Hypothalamus (tissue), 51 donors: ENCODE measurements around the gene VPS8.

Experiments used
- DNase-seq, 51 donors: peaks; one replicate each; lab custom pipeline; 2025; lab: John Stamatoyannopoulos, UW

The VPS8 gene

DNA sequence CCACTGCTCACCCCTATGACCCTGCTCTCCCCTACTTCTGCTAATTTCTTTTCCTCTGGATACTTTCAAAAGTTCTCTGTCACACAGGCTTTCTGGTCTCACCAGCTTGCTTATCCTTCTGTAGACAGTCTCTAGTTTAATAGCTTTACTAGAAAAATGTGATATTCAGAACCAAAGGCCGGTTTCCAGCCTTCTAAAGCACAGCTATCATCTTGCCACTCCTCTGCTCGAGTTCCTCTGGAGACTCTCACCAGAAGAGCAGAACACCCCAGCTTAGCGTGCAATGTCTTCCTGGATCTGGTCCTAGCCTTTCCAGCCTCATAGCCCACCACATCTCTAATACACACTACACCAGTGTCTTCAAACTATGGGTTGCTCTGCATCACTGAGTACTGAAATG is 1.8 kb upstream of the VPS8 start:
- no peak for DNase-seq

DNA sequence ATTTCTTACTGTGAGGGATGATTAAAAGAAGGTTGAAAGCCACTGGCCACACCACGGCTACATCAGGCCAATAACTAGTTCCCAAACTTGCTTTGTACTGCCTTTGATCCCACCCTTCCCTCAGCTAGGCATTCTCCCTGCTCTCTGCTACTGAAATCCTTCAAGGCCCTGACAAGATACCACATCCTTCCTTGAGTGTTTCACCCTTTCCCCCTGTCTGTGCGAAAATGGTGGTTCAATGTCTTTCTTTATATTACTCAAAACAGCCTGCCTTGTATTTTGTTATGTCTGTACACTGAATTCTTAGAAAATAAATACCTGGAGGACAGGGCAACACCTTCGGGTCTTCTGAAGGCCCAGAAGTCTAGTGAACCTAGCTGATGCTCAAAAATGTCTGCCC is 932 bp upstream of the VPS8 start:
- DNase-seq = no peak

DNA sequence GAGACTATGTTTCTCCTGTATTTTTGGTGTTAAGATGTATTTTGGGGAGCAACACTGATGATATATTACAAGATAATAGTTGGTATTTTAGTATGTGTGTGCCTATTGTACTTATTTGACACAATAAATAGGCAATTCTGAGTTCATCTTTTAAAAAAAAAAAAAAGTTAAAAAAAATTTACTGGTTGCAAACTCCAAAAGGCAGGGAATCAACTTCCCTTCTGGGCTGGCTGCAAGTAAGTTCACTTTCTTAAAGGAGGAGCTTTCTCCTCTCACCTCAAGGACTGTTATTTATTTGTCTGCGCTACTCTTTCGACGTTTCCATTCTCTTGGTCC is 335 bp upstream of the VPS8 start:
- no peak for DNase-seq

DNA sequence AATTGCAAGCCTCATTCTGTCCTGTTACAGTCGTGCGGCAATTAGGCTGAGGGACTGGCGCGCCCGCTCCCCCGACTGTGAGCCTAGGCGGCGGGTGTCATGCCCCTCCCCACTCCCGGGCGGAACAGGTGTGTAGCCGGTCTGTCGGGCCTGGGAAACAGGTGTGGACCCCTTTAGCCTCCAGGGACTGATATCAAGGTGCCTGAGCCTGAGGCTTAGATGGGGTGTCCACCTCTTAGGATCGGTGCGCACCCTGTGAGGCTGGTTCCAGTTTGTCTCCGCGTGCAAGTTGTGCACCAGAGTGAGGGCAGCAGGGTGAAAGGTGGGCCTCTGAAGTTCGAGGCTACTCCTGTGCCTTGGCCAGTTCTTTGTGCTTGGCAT is 686 bp downstream of the VPS8 start:
- DNase-seq = peak in 4 of 51 donors; percentile 13 to 38 (median 21)

DNA sequence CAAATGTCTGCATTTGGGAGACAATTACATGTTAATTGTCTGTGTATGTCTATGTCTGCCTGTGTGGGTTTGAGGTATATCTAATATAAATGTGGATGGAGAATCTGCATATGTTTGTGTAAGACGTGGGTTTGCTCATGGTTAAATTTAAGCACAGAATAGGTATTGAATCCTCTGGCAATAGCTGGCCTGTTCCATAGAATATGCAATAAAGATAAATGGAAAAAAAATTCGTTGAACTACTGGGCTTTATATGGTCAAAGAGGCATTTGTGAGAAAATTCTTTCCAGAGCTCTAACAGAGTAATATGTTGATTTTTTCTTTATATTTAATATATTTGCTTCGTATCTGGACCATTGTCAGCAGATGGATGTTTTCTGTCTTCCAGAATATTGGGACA is 1.4 kb downstream of the VPS8 start:
- no peak for DNase-seq

DNA sequence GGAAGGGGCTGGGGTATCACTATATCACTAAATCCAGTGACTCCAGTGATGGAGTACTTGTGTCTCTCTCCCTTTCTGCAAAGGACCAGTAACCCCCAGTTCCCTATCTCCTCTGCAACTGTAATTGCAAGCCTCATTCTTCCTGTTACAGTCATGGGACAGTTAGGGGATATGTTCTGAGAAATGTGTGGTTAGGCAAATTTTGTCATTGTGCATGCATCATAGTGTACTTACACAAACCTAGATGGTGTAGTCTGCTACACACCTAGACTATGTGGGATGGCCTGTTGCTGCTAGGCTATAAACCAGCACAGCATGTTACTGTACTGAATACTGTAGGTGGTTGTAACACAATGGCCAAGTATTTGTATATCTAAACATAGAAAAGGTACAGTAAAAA is 2.2 kb downstream of the VPS8 start:
- no peak for DNase-seq

DNA sequence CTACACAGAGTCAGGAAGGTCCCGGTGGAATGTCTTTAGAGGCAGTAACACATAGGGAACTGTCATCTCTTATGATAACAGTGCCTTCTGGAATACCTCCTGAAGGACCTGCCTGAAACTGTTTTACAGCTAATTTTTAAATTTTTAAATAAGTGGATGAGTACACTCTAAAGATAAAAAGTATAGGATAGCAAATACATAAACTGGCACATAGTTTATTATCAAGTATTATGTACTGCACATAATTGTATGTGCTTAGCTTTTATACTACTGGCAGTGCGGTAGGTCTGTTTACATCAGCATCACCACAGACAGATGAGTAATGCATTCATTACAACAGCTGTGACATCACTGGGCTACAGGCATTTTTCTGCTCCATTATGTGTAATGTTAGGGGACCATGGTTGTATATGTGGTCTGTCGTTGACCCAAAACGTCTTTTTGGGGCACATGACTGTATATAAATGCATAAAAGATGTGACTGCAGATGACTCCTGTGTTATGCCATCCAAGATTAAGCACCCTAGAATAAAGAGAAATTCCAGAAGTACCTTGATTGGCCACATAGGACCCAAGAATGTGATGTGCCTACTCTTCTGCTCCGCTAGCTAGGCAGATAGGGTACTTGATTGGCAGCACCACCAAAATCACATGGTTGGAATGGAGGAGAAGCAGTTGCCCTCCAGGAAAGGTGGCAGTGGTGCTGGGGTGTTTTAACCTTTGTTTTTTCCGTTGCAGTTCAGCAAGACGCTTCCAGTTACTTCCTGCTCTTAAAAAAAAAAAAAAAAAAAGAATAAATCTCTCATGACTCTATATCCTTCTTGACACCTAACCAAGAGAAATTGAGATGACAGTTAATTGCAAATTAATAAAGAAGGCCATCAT is 3.3 kb downstream of the VPS8 start:
- DNase-seq = no peak

DNA sequence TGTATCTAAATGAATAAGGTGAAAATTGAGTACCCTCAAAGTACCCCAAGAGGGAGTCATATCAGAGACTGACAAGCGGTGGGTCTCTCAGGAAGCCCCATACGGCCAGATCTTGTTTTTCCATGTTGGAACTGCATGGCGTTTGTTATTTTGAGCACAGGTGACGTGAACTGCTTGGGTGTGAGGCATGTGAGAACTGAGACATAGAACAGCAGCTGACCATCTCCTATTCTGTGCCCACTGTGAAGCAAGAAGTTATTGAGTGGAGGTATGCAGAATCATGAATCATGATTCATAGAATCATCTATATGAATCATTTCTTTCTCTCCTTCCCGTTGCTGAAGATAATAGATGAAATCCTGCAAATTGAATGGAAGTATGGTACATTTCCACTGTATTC is 4.6 kb downstream of the VPS8 start:
- DNase-seq = peak in 1 of 51 donors; percentile 23

DNA sequence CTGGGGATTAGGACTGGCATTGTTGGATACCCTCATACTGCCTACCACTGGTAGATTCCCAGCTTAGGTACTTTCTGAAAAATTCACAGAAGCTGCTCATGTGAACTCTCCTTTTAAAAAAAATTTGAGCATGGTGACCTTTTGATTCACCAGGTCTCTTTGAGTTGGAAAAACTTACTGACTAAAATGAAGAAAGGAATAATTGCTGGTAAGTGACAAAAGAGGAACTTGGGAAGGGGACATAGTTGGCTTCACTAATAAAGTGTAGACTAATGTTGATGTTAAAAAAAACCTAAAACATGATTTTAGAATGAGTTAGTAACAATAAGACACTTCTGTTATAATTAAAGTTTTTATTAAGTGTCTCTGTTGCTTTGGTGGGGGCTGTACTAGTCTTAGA is 8.6 kb downstream of the VPS8 start:
- no peak for DNase-seq

DNA sequence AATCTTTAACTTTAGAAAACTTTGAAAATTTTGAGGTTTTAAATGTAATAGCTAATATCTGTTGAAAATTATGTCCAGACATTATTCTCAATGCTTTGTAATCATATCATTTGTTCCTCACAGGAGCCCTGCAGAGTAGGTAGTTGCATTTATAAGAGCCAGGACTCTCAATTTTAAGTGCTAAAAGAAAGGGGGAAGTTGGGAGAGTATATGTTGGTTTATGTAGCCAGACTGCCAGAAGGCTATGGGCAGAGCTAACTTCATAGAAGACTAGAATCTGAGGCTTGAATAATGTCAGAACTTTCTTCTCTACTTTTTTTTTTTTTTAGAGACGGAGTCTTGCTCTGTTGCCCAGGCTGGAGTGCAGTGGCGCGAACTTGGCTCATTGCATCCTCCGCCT is 9.1 kb downstream of the VPS8 start:
- no peak for DNase-seq

DNA sequence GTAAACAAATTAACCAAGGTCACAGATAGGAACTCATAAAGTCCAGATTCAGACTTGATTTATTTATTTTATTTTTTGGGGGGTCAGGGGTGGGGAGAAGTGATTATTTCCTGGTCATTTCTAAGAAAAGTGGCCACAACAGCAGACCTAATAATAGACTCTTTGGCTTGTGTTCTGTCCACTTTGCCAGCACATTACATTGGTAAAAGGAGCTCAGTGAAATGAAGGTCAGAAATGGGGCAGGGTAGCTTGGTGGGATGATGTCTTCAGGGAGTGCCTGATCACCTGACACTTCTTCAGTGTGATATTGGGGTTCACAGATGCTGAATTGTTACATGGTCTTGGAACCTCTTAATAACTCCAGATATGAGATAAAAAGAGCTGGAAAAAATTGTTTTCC is 10.1 kb downstream of the VPS8 start:
- no peak for DNase-seq

DNA sequence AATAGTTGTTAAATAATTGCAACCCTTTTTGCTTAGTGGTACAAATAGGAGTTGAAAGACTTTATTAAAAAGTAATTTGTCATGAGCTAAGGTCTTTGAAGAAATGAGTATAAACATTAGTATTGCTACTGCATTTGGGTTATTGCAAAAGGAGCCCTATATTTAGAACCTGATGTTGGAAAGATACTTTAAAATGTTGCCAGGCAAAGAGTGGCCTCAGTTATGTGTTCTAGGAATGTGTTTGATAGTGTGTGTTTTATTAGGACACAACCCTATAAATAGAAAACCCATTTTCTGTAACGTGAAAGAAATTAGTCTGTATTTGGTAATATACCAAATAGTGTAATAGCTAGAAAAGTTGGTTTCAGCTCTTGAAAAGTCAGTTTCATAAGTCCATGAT is 10.7 kb downstream of the VPS8 start:
- DNase-seq = no peak

DNA sequence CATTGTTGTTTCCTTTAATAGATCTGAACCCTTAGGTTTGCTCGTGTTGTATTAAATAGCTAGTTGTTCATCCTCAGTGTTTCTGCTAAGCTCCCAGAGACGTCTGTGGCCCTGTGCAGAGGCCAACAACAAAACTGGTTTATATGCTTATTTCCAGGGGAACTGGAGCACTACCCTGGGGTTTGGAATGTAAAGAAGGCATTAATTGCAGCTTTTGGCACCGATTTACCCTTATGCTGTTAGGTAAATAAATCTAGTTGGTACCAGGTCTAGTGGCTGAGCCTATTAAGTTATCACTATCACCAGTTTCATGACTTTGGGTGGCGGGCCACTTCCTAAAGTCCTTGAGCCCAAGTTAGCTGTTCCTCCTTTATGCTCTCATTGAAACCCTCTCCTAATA is 12.0 kb downstream of the VPS8 start:
- DNase-seq = no peak

DNA sequence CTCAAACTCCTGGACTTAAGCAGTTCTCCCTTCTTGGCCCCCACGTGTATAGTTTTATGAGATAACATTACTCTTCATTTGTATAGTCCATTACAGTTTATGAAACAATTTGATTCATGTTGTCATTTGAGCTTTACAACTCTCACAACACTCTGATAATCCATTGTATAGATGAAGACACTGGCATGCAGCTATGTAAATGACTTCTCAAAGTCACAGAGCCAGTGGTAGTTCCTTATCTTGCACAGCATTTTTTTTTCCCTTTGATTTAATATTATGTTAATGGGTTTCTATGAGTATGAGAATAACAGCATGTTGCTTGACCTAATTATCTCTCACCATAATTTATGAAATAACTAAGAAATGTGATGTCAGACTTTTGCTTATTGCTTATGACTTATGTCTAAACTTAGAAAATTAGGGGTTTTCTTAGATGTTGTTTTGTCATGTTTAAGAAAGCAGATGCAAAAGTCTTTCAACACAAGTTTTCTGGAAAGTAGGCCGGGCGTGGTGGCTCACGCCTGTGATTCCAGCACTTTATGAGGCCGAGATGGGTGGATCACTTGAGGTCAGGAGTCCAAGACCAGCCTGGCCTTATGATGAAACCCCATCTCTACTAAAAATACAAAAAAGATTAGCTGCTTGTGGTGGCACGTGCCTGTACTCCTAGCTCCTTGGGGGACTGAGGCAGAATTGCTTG is 13.3 kb downstream of the VPS8 start:
- no peak for DNase-seq

DNA sequence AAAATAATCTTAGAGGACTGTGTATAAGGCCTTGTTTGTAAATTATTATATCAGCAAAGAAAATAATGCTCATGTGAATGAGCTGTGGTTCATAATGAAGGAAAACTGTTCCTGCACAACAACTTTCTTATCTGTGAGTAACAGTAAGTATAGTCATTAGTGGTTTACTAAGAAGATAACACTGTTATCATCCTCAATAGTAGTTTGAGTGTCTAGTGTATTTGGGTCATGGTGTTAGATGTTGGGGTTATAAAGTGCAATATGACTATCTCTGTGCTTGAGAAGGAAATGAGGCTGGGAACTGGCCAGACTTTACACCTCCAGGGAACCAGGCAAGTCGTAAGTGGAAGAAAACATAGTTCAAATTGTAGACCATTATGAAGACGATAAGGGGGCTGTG is 15.6 kb downstream of the VPS8 start:
- DNase-seq = no peak

DNA sequence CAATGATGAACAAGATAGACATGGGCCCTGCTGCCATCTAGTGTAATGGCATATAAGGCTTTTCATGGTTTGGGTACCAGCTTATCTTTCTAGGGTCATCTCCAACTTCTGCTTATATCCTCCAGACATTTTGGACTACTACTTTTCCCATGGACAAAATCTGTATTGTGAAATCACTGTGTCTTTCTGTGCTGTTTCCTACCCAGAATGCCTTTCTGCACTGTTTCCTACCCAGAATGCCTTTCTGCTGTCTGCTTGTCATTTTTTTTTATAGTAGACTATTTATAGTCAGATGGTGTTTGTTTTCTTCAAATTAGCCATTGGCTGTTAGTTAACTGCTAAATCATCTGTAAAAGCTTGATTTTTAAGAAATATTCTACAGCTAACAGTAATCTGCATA is 20.1 kb downstream of the VPS8 start:
- no peak for DNase-seq

DNA sequence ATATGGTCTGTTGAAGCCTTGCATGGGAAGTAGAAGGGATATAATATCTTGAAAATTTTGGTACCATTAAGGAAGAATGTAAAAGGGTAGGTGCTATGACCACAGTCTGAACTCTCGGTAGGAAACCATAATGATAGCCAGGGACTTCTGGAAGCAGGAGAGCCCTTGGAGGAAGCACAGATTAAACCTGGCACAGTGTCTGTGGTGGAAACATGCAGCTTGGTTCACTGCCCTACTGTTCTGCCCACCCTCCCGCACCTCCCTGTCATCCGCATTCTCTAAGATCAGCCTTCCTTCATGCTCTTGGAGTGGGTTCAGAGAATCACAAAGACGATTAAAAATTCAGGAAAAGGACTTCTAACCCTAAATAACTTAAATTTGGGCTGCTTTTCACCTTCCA is 20.9 kb downstream of the VPS8 start:
- DNase-seq = no peak

DNA sequence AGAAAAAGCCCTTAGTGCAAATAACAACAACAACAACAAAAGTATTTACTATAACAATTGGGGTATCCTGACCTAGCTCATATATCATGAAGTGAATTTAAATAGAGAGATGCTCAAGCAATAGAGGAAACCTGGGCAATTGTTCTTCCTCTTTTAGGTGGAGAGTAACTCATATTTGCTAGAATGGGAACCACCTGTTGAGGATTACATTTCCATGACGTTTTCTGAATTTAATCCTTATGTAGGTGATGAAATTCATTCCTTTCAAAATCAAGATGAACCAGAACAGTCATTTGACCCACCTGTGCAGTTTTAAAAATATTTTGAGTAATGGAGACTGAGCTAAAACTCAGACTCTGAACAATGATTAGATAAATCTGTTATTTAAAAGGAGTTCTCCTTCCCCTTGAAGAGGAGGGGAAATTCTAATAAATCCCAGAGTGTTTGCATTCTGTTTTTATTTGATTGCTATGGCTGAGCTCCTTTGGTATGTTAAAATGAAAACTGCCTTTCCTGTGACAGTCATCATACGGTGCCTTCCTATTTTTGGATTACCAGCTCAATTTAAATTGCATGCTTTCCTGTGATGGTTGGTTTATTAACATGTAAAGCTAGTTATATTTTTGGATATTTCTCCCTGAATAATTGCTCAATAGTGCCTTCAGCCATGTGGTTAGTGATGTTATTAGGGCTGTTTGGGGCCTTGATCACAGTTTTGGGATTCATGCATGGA is 24.3 kb downstream of the VPS8 start:
- no peak for DNase-seq

DNA sequence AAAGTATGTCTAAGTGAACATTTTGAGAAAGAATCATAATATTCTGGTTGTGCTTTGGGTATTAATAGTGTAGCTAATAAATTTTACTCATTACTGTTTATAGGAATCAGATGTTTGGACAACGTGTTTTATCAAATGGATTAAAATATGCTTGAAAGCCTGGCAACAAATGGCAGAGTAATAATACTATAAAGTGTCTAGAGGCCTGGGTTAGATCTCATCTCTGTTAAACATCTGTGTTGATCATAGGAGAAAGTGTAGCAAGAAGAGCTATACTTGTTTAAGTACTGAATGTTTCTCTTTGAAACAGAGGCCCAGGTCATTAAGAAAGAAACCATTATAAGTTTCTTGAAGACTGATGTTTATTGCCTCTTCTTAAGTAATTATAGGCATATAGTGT is 30.5 kb downstream of the VPS8 start:
- no peak for DNase-seq

DNA sequence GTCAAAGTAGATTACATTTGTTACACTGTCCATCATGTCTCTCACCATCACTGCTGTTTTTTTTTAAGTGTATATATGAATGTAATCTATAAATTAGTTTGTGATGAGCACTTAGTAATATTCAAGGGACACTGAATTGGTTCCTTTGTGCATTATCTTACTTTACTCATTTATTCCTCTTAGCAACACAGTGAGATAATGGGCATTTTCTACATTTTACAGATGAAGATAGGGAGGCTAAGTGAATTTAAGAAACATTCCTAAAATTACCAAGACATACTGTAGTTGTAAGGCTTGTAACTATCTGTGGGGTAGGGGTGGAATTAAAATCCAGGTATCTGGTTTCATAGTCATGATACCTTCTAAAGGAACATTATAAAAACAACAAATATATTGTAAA is 33.9 kb downstream of the VPS8 start:
- DNase-seq = no peak

DNA sequence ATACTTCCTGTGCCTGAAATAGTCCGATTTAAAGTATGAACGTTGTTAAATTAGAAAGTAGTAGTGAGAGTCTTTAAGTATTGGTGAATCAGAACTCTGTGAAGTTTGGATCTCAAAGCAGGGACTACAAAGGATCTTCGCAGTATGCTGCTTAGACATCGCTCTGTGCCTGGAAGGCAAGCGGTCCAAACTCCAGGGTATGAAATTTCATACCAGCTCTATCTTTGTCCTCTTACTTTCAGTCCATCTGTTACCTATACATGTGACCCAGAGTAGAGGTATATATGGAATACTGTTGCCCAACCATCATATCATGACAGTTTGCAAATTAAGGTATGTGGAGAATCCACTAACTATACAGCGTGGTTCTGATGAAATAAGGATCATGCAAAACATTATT is 34.5 kb downstream of the VPS8 start:
- DNase-seq = no peak

DNA sequence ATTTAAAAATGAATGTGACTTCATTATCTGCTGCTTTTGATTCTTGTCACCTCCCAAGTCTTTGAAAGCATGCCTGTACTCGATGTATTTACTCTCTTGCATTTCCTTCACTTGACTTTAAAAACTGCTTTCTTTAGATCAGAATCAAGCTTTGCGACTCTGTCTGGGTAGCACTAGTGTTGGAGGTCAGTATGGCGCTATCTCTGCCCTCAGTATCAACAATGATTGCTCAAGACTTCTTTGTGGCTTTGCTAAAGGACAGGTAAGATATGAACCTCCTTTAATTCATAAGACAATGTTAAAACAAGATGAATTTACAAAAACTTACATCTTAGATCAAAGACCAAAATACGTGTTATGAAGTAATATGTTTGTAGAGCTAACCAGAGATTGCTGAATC is 37.0 kb downstream of the VPS8 start:
- DNase-seq = no peak
